Activated effector memory CD4-positive, alpha-beta T cell treated with anti-CD3 and anti-CD28 coated beads, Interleukin-2, amount 50 U/mL, for 16 hours (primary cell): ENCODE measurements around the gene MORN3.
"Not testable (repeated sequence)": the region's sequence is repeated elsewhere in the genome, so short reads cannot be mapped to it uniquely, and the experiment has no call there.

ENCODE experiments used
- DNase-seq: peaks from one replicate; pipeline ENCODE4 v3.0.0-alpha.2; 2020

Gene MORN3

DNA sequence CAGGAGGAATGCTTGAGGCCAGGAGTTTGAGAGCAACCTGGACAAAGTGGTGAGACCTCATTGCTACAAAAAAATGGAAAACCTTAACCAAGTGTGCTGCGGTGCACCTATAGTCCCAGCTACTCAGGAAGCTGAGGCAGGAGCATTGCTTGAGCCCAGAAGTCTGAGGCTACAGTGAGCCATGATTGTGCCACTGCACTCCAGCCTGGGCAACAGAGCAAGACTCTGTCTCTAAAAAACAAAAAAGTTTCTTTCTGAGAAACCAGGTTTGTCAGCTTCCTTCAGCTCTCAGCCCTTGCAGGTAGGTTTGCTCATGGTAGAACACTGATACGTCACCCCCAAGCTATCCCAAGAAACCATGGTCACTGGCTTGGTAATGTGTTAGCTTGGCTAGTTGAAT, 20.0 kb upstream of the MORN3 start:
- DNase-seq = no peak

DNA sequence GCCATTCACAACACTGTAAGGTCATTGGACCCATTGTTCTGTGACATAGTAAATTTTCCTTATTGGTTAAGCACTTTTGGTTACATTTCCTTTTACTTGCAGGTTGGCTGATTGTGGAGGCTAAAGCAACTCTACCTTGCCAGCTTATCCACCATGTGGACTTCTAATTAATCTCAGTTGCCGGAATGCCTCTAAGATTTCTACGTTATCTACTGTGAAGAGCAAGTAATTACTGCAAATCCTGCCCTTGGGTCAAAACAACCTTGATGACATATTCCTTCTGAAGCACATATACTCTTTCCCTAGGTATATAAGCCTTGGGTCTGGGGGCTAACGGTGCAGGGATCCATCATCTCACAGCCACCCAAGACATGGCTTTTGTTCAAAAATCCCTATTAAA, 19.5 kb upstream of the MORN3 start:
- DNase-seq = no peak

DNA sequence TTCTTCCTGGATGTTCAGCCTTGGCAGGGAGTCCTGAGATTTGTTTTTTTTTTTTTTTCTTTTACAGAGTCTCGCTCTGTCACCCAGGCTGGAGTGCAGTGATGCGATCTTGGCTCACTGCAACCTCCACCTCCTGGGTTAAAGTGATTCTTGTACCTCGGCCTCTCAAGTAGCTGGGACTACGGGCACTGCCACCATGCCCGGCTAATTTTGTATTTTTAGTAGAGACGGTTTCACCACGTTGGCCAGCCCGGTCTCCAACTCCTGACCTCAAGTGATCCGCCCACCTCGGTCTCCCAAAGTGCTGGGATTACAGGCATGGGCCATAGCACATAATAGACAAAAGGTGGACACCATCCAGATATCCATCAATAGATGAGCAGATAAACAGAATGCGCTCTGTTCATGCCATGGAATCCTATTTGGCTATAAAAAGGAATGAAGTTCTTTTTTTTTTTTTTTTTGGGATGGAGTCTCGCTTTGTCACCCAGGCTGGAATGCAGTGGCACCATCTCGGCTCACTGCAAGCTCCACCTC, 10.3 kb upstream of the MORN3 start:
- not testable (repeated sequence) for DNase-seq

DNA sequence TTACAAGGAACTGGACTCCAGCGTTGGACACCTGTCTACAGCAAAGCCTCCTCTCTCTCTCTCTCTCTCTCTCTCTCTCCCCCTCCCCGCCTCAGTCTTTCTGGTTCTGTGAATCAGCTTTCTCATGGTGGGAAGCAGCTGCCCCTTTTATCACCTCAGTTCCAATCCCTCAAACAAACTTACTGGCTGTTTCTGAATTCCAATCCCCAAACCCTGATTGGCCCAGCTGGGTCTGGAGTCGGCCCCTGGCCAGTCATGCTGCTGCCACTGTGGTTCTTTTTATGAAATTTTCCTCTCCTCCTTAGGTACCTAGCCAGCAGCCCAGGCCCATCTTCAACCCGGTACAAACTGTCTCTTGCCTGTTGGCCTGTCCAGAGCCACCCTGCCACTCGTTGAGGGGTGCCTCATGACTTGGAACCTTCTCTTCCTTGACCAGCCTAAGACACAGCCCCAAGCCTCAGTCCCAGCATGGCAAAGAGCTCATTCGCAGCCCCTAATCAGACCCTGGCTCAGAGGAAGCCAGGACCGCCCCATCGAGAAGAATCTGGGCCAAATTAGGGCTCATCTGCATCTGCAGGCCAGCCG, 9.4 kb upstream of the MORN3 start:
- DNase-seq = no peak

DNA sequence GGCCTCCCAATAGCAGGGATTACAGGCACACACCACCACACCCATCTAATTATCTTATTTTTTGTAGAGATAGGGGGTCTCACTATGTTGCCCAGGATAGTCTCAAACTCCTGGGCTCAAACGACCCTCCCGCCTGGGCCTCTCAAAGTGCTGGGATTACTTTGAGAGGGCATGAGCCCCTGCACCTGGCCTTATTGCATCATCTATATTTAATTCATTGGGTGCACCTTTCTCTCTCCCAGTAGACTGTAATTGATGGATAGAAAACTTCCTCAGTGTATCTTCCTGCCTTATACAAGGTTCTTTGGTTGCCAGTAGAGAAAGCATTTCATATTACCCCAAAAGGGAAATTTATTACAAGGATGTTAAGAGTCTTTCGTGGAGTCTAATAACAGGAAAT, 8.9 kb upstream of the MORN3 start:
- no peak for DNase-seq

DNA sequence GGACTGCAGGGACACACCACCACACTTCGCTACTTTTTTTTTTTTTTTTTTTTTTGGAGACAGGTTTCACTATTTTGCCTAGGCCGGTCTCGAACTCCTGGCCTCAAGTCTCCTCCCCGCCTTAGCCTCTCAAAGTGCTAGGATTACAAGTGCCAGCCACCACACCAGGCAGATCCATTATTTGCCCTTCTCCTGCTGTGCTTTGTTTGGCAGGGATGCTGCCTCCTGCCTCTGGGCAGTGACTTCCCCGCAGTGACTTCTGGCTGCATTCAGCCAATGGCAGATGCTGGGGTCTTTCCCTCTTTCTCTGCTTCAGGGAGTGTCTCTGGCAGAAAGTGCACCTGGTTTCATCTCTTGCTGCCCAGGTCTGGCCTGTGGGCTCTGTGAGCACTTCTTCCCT, 6.7 kb upstream of the MORN3 start:
- DNase-seq = no peak

DNA sequence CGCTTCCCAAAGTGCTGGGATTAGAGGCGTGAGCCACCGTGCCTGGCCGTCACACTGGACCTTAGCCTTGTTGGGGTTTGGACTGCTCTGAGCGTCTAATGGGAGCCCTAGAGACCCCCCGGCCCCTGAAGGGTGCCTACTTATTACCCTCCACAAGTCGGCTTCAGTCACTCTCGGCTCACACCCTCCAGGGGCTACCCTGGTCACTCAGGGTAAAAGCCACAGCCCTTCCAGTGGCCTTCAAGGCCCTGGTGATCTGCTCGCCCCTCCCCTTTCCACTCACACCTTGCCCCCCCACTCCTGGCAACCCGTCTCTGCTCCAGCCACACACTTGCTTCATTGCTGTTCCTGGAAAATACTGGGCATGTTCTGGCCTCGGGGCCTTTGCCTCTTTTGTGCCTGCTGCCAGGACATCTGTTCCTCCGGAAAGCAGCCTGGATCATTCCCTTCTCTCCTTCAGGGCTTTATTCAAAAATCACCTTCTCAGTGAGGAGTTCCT, 3.6 kb upstream of the MORN3 start:
- no peak for DNase-seq

DNA sequence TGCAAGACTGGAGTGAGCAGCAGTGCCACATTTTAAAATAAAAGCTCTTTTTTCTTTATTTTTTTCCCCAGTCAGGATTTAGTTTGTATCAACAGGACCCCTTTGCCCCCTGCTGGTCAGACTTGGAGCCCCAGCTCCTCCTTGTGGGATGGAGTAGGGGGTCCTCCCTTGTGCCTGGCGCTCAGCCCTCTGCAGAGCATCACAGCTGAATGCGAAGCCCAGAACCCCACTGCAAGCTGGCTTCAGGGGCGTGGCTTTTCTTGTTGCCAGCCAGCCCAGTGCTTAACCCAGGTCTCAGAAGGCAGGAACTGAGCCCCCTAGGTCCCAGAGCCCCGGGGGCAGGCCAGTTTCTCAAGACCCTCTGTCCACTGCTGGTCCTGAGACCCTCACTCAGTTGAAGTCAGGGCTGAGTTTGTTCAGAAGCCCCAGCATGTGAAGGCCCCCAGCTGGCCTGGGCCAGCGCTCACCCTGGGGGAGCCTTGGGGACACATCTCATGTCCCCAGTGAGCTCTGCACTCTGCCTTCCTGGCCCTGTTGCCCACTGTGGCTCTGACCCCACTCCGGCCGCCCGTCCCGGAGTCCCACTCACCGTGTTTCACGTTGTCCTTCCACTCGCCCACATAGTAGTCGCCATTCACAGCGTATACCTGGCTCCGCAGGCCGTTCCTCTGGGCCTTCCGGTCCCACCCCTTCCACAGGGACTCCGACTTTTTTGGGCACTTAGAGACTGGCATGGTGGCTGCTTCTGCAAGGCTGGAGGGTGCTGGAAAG, 519 bp downstream of the MORN3 start:
- DNase-seq = peak; percentile 82

DNA sequence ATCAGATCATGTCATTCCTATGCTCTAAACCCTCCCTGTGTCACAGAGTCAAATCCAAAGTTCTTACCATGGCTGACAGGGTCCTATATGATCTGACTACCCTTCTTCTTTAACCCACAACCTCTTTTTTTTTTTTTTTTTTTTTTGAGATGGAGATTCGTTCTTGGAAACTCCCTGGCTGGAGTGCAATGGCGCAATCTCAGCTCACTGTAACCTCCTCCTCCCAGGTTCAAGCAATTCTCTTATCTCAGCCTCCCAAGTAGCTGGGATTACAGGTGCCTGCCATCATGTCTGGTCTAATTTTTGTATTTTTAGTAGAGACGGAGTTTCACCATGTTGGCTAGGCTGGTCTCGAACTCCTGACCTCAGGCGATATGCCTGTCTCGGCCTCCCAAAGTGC, 2.6 kb downstream of the MORN3 start:
- DNase-seq = not testable (repeated sequence)

DNA sequence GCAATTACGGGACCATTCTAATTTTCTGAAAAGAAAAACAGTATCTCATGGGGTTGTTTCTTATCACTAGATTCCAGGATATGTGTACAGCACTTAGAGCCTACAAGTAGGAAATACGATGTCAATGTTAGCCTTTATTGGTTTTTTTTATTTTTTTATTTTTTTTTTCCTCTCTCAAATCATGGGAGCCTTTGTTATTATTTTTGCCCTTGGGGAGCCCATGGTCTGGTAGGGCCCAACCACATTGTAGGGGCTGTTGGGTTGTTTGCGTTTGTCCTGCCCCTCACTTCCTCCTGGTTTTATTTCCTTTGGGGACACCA, 5.9 kb downstream of the MORN3 start:
- no peak for DNase-seq

DNA sequence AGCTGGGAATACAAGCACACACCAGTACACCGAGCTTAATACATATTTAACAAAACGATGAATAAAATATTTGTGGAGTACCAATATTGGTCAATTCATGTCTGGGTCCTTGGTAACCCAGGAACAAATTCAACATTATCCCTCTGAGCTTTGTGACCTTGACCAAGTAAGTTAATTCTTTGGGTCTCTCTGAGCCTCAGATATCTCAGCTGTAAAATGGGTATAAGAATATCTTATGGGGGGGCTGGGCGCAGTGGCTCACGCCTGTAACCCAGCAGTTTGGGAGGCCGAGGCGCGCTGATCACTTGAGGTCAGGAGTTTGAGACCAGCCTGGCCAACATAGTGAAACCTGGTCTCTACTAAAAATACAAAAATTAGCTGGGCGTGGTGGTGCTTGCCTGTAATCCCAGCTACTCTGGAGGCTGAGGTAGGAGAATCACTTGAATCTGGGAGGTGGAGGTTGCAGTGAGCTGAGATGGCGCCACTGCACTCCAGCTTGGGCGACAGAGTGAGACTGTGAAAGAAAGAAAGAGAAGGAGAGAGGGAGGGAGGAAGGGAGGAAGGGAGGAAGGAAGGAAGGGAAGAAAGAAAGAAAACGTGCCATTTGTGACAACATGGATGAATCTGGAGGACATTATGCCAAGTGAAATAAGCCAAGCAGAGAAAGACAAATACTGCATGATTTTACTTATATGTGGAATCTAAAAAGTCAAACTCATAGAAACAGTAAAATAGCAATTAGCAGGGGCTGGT, 7.9 kb downstream of the MORN3 start:
- DNase-seq = not testable (repeated sequence)

DNA sequence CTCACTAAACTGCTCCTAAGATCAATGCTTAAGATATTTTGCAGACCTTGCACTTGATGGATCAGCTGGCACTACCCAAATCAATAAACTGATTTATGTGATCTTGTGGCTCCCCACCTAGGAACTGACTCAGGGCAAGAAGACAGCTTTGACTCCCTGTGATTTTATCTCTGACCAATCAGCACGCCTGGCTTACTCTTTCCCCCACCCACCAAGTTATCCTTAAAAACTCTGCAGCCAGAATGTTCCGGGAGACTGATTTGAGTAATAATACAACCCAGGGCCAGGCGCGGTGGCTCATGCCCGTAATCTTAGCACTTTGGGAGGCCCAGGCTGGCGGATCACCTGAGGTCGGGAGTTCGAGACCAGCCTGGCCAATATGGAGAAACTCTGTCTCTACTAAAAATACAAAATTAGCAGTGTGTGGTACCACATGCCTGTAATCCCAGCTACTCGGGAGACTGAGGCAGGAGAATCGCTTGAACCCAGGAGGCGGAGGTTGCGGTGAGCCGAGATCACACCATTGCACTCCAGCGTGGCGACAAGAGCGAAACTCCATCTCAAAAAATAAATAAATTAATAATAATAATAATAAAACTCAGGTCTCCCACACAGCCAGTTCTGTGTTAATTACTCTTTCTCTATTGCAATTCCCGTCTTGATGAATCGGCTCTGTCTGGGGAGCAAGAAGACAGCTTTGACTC, 12.0 kb downstream of the MORN3 start:
- DNase-seq = no peak

DNA sequence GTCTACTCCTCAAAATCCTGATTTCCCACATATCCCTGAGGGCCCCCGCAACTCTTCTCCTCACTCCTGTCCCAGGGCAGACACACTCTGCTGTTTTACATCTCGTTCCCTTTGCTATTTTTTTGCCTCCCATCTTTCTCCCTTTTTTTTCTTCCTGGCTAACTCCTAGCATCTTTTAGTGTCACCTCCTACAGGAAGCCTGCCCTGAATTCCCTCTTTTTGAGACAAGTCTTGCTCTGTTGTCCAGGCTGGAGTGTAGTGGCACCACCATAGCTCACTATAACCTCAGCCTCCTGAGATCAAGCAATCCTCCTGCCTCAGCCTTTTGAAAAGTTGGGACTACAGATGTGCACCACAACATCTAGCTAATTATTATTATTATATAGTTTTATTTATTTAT, 13.3 kb downstream of the MORN3 start:
- no peak for DNase-seq

DNA sequence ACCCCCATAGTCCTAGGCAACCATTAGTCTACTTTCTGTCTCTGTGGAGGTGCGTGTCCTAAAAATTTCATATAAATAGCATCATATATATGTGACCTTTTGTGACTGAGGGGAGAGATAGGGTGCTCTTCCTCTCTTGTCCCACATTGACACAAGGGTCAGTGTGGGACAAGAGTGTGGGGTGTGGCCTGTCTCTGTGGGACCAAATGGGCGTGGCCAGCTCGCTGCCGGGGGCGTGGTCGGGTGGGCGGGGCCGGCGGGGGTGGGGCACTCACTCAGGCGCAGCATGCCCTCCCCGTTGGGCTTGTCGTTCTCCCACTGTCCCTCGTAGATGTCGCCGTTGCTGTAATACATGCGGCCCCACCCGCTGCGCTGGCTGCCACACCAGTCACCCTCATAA, 15.5 kb downstream of the MORN3 start:
- DNase-seq = no peak

DNA sequence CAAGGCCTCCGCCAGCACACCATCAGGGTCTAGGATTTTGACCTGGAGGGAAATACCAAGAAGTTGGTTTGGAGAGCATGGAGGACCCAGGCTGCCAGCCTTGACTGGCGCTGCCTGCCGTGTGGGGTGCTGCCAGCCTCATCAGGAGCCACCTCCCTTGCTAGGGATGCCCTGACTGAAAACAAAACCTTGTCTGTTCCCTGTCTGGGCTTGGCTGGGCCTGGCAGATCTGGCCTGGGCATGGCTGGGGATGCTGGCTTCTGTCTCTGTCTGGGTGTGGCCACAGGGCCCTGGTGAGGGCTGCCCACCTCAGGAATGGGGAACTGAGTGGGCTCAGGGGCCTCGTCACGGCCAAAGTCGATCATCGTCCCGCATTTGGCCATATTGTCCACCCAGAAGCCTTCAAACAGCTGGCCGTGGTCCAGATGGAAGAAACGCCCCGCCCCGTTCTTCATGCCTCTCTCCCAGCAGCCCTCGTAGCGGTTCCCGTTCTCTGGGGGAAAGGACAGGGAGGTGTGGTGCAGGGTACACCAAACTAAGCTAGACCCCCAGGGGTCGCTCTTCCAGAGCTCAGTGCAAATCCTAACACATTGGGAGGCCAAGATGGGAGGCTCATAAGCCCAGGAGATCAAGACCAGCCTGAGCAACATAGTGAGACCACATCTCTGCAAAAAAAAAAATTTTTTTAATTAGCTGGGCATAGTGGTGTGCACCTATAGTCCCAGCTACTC, 16.5 kb downstream of the MORN3 start:
- DNase-seq = no peak

DNA sequence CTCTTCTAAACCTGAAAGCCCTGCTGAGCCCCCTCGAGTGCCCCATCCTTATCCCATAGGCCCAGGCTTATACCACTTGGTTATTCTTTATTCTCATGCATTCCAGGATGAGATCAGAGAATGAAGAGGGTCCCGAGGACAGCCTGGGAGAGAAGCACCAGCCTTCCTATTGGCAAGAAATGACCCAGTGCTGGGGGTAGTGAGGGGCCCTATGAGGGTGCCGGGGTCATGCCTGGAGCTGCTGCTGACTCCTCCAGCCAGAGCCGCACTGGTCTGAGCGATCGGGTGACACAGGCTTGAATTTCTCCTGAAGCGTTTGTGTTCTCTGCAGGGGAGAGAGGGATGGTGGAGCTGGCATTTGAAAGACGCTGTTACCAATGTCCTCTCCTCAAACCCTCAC, 18.1 kb downstream of the MORN3 start:
- DNase-seq = no peak

DNA sequence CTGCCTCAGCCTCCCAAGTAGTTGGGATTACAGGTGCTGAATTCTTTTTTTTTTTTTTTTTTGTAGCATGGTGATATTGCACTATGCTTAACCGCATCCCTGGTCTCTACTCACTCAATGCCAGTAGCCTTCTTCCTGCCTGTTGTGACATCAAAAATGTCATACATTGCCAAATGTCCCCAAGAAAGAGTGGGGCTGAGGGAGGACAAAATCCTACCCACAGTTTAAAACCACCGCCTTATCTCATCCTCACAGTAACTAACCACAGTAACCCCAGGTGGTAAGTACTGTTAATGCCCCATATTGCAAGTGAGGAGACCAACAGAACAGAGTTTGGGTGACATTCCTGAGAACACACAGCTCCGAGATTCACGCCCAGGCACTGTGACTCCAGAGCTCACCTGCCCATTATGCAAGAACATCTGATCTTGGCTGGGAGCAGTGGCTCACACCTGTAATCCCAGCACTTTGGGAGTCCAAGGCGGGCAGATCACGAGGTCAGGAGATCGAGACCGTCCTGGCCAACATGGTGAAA, 19.6 kb downstream of the MORN3 start:
- DNase-seq = no peak

DNA sequence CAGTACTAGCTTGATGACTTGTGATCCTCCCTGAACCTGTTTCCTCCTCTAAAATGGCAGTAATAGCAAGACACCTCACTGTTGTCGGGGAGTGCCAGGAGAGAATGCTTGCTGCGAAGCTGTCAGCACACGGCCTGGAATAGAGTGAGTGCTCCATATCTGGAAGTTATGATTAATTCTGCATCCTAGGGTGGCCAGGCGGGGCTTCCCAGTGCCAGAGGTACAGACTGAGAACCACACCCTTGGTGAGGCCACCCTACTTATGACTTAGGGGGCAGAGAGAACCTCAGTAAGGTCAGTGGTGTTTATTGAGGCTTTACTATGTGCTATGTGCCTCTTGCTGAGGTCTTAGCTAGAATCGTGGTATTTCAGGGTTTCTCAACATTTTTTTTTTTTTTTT, 20.1 kb downstream of the MORN3 start:
- no peak for DNase-seq

DNA sequence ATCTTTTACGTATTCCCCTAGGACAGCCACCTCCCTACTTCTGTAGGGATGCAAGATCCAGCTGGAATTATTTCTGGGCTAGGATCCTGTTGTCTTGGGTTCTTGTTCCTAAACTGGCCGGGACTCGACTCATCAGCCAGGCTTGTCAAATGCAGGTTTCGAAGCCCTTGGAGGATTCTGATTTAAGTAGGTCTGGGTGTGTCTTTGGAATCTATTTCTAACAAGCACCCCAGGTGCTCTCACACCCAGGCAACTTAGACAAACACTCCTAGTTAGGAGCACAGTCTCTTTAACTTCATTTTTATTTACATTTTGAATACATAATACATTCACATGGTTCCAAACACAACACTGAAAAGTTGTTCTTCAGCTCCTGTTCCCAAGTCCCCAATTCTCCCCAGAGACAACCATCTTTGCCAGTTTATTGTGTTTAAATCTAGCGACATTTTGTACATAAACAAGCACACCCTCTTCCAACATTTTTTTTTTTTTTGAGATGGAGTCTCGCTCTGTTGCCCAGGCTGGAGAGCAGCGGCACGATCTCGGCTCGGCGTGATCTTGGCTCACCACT, 20.9 kb downstream of the MORN3 start:
- no peak for DNase-seq

DNA sequence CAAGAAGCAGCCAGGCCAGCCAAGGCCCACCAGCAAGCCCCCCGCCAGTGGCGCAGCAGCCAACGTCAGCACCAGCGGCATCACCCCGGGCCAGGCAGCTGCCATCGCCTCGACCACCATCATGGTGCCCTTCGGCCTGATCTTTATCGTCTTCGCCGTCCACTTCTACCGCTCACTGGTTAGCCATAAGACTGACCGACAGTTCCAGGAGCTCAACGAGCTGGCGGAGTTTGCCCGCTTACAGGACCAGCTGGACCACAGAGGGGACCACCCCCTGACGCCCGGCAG, 28.2 kb downstream of the MORN3 start:
- DNase-seq = no peak

DNA sequence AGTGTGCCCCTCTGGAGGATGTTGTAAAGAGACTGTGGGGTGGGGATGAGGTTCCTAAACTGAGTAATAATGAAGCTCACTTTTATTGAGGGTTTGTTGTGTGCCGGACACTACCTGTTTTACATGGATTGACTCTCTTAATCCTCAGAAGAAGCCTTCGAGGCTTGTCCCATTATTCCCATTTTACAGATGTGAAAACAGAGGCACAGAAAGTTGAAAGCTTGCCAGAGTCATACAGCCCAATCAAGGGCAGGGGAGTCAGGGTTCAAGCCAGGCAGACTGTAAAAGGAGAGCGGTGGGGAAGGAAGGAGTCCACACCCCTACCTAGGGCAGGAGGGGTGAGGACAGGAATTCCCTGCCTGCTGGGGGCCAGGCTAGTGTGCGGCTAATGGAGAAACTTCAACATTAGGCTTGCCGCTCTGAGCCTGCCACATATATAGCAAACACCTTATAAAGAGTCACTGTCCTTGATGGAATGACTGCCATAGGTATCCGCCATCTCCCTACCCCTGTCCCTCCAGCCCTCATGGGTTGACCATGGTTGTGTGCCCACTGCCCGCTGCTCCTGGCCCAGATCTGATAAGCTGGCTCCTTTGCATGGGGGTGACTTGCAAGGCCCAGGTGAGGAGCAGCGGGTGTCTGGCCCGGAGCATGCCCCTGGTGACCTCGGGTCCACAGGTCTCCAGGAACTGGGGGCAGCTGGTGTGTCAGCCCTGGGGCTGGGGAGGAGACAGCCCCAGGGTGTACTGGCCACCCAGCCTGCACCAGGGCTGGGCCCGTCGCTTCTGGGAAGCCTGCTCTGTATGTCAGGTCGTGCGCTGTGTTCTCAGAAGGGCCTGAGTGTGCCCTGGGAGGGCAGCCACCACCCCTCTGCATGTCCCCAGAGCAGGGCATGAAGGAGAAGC, 30.9 kb downstream of the MORN3 start:
- DNase-seq = no peak
